Heart left ventricle (tissue), 16 donors: ENCODE results near the gene PRDM15. TPM values are rescaled to one million over a fixed set of nuclear protein-coding genes. Genes with fewer than 3 reads are reported as not detected.

Experiments
- ATAC-seq, 4 donors: fragments of 200-7000 bp; cut with Tn5 transposase; one replicate each; pipeline ENCODE4 v1.9.1; 2020 to 2022; ENCODE audit warnings: moderate library complexity in 4 of 4, mild to moderate bottlenecking in 3 of 4, moderate number of reproducible peaks in 1 of 4
- DNase-seq, 5 donors: peaks; one replicate each; pipeline ENCODE4 v3.0.0-alpha.2; 2020
- H3K27ac ChIP-seq, 12 donors: fragments of 200-600 bp; sonication (generic) in 4 of 12; one replicate each; pipeline versions ENCODE4 v1.5.0 to v1.8.0; 2016 to 2022; ENCODE audit warnings: mild to moderate bottlenecking in 2 of 12
- H3K27me3 ChIP-seq, 9 donors: fragments of 200-600 bp; sonication (generic) in 2 of 9; one replicate each; pipeline versions ENCODE4 v1.5.1 to v1.8.0; 2016 to 2022; ENCODE audit warnings: mild to moderate bottlenecking in 3 of 9
- H3K36me3 ChIP-seq, 9 donors: fragments of 200-600 bp; sonication (generic) in 2 of 9; one replicate each; pipeline versions ENCODE4 v1.5.0 to v1.8.0; 2018 to 2022; ENCODE audit warnings: mild to moderate bottlenecking in 2 of 9
- H3K4me1 ChIP-seq, 12 donors: fragments of 200-600 bp; sonication (generic) in 4 of 12; one replicate each; pipeline versions ENCODE4 v1.5.0 to v1.8.0; 2016 to 2022; ENCODE audit warnings: mild to moderate bottlenecking in 3 of 12
- H3K4me3 ChIP-seq, 12 donors: fragments of 200-600 bp; sonication (generic) in 4 of 12; one replicate each; pipeline versions ENCODE4 v1.5.0 to v1.8.0; 2017 to 2022; ENCODE audit warnings: mild to moderate bottlenecking in 9 of 12, moderate library complexity in 4 of 12
- H3K9me3 ChIP-seq, 12 donors: fragments of 200-600 bp; sonication (generic) in 4 of 12; one replicate each; pipeline versions ENCODE4 v1.5.0 to v1.8.0; 2016 to 2022; ENCODE audit warnings: mild to moderate bottlenecking in 1 of 12
- POLR2A ChIP-seq, 2 donors: fragments of 450-650 bp; IDR thresholded peaks; one replicate each; pipeline ENCODE4 v1.6.1; 2017; ENCODE audit warnings: antibody characterized with exemption in 2 of 2, mild to moderate bottlenecking in 2 of 2, moderate library complexity in 2 of 2
- WGBS, 4 donors: extraction: QIAGEN DNeasy Blood & Tissue Kit in 2 of 4; methylation state at CpG; one replicate each; pipeline versions ENCODE4 v1.1.5 to v1.1.7; 2013 to 2018; 5-methylcytosine and 5-hydroxymethylcytosine counted together
- intact Hi-C, 10 donors: fragments of 100-400 bp; cut with DNase I; formaldehyde crosslinking; loops; one replicate each; pipeline versions ENCODE4 v1.11.1 to v1.14.2; 2022
- polyA plus RNA-seq, 2 donors: library from polyadenylated mRNA; stranded (reverse); fragments of 200-250 nt; gene quantifications; one replicate each; pipeline ENCODE4 v1.2.3, GENCODE V29; 2013
- total RNA-seq, 9 donors: library from RNA; depleted of rRNA in 2 of 9; stranded (reverse); fragments of >200 nt in 2 of 9; fragmentation: NEBNext Ultra II Directional in 3 of 9; extraction: Animal tissue kit (Norgen Biotek cat#: 25700) in 3 of 9; gene quantifications; one replicate each; pipeline versions ENCODE4 v1.1.0 to v1.2.4, GENCODE V29; 2016 to 2023
- TF ChIP-seq, protein P1 (sequence below), 12 donors: fragments of 200-600 bp; sonication (generic) in 4 of 12; IDR thresholded peaks; one replicate each; pipeline versions ENCODE4 v1.5.0 to v1.8.0; 2018 to 2022; ENCODE audit warnings: antibody characterized with exemption in 12 of 12, mild to moderate bottlenecking in 5 of 12
- donor health status: ischemic (EF 13 %, LVEDD 7.1; RV severe dilation, severe dysfunction).
- donor health status: healthy with polysubstance abuse.
- donor health status: DM: no; HTN: yes; CAD: no.
- donor health status: DM: no; HTN: no; CAD: no.
- donor health status: ischemic (EF 25% LVEDD 6.9; RV normal size, moderate dysfunction).
- donor health status: ischemic (EF 25% LVEDD 5.7; RV mildly dilated, moderate dysfunction).
- donor health status: healthy.
- donor health status: DM: yes; HTN: yes; CAD: no.
- donor health status: ischemic (EF 35%, LVEDD 5.7; RV mildly dilated, moderate dysfunction).
- donor health status: nonischemic (EF 11% LVEDD 7.7; RV severe dilation, severe dysfunction).
- donor health status: DM: yes; HTN: yes; CAD: no.
- donor health status: PGD.
- donor health status: ischemic (EF 29% LVEDD 5.4; RV normal size, mild dysfunction).
- donor health status: nonischemic (EF 23%, LVEDD 6.1; RV moderate dilation, normal function).

PRDM15 gene
- total and polyA plus RNA-seq, 11 donors, result 2.1 to 6.3 (median 2.7) TPM

DNA sequence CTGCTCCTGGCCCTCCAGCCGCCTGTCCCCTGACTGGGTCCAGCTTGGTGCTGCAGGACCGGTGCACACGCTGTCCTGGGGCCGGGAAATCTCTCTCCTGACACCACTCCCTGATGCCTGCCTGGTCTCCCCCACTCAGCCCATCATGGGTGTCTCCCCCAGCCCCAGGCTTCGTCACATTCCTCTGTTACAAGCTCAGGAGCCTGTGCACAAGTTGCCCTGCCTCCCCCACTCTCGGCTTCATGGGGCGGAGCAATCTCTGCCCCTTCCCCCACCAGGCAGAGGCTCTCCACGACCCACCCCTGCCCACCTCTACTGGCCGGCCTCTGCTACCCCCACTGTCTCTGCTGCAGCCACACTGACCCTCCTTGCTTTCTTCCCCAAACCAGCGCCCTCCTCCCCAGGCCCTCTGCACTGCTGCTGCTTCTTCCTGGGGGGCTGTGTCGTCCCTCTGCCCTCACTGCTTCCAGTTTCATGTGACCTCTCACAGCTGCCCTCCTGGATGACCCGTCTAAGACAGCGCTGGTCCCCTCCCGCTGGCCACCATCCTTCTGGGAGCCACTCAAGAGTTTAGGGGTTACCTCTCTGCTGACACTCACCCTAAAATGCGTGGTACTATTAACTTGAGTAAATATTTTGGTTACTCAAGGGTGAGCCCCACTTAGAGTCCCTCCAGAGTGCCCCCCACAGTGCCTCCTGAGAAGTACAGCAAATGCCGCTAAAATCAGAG, 106.6 kb downstream of the PRDM15 start:
- WGBS, 4 donors, result 50 to 57% (median 50%) methylated on average over 16 of the region's 16 CpGs
- no peak for TF ChIP-seq POLR2A (IDR thresholded peaks at IDR 0.05)
- TF ChIP-seq, protein P1, sequence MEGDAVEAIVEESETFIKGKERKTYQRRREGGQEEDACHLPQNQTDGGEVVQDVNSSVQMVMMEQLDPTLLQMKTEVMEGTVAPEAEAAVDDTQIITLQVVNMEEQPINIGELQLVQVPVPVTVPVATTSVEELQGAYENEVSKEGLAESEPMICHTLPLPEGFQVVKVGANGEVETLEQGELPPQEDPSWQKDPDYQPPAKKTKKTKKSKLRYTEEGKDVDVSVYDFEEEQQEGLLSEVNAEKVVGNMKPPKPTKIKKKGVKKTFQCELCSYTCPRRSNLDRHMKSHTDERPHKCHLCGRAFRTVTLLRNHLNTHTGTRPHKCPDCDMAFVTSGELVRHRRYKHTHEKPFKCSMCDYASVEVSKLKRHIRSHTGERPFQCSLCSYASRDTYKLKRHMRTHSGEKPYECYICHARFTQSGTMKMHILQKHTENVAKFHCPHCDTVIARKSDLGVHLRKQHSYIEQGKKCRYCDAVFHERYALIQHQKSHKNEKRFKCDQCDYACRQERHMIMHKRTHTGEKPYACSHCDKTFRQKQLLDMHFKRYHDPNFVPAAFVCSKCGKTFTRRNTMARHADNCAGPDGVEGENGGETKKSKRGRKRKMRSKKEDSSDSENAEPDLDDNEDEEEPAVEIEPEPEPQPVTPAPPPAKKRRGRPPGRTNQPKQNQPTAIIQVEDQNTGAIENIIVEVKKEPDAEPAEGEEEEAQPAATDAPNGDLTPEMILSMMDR (IDR thresholded peaks at IDR 0.05), result no peak
- intact Hi-C loops, result loop anchor here in 4 of 10 donors (10.0 kb wide), 2 partner anchors 308 to 488 kb away; no protein-coding TSS in a partner anchor
- no peaks in the 10 kb centered on the region for H3K9me3 ChIP-seq
- ATAC-seq (no peak), DNase-seq (no peak)
- H3K27me3 ChIP-seq, result peaks cover 17 to 80% (median 56%) of the 10 kb centered on the region in 9 donors
- H3K27ac ChIP-seq, result no peak overlapping the region
- H3K4me1 ChIP-seq, result peaks cover 0 to 17% (median 12%) of the 10 kb centered on the region in 12 donors
- H3K4me3 ChIP-seq, result no peak overlapping the region
- no peaks in the 10 kb centered on the region for H3K36me3 ChIP-seq

DNA sequence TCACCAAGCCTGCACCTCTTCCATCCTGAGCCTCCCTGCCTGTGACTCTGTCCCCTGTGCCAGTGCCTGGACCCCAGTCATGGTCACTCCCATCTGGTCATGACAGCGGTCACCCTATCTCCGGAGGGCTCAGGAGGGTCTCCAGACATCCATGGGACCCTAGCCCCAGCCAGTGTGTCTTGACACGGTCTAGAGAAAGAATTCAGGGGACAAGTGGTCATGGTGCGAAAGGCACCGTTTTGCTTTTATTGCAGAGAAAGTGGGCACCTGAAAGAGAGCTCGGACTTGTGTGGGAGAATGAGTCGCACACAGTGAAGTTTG, 107.6 kb downstream of the PRDM15 start:
- no peak for ATAC-seq
- H3K4me3 ChIP-seq, result no peak overlapping the region
- H3K4me1 ChIP-seq, result peaks cover 0 to 26% (median 16%) of the 10 kb centered on the region in 12 donors
- no peak for DNase-seq
- H3K27me3 ChIP-seq, result peaks cover 26 to 89% (median 65%) of the 10 kb centered on the region in 9 donors
- intact Hi-C loops, result loop anchor here in 4 of 10 donors (10.0 kb wide), 2 partner anchors 307 to 487 kb away; no protein-coding TSS in a partner anchor
- TF ChIP-seq, protein P1 (IDR thresholded peaks at IDR 0.05), result no peak
- no peak for TF ChIP-seq POLR2A (IDR thresholded peaks at IDR 0.05)
- 86 to 89% (median 88%) methylated on average over 7 of the region's 7 CpGs for WGBS, 4 donors
- H3K36me3 ChIP-seq, result no peaks in the 10 kb centered on the region
- no peaks in the 10 kb centered on the region for H3K9me3 ChIP-seq
- no peak overlapping the region for H3K27ac ChIP-seq

DNA sequence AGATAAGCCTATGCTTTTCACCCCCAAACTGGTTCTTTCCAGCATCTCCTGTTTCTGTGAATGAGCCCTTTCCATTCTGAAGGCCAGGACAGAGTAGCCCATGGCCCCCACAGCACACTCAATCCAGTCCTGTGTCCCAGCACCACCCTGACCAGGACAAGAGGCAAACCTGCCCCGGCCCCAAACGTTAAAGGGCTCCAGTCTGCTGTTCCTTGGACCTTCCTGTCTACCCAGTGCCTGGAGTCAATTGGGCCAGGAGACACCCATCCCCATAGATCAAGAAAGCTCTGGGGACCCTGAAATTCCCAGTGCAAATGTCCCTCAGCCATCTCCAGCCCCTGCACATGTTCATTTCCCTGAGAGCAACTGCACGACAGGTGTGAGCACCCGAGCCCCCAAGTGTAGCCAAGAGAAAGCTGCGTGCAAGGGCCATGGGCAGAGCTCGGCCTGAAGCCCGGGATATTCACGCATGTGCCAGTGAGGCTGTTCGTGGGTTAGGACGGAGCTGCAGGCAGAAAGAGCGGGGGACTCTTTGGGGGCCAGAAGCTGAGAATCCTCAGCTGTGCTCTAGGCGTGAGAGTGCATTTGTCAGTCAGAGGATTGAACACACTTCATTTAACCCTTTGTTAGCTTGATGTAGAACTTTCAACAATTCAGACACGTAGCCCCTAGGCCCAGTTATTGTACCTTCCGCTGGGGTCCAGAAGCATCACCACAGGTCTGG, 108.1 kb downstream of the PRDM15 start:
- no peaks in the 10 kb centered on the region for H3K9me3 ChIP-seq
- WGBS, 4 donors, result 61 to 74% (median 66%) methylated on average over 8 to 14 of the region's 14 CpGs
- DNase-seq, result no peak
- ATAC-seq, result no peak
- no peaks in the 10 kb centered on the region for H3K36me3 ChIP-seq
- H3K27ac ChIP-seq, result no peak overlapping the region
- no peak overlapping the region for H3K4me3 ChIP-seq
- no peak for TF ChIP-seq POLR2A (IDR thresholded peaks at IDR 0.05)
- TF ChIP-seq, protein P1 (IDR thresholded peaks at IDR 0.05), result no peak
- H3K27me3 ChIP-seq, result peaks cover 32 to 95% (median 70%) of the 10 kb centered on the region in 9 donors
- intact Hi-C loops, result loop anchor here in 4 of 10 donors (10.0 kb wide), 2 partner anchors 306 to 486 kb away; no protein-coding TSS in a partner anchor
- peaks cover 0 to 31% (median 16%) of the 10 kb centered on the region in 12 donors for H3K4me1 ChIP-seq

DNA sequence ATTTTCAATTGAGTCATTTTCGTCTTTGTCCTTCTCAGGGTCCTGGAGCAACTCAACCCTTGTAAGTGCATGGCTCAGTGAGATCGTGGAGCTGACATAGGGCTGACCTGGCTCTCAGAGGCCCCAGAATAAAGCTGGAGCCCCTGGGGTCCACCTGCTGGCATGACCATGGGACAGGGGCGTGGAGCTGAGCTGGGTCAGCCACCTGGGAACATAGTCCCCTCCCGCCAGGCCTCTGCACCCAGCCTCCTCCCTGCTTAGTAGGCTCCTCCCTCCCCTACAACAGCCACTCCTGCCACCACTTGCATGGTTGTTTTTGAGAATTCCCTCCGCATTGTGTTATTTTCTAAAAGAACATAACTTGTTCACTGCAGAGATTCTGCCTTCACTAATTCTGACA, 109.2 kb downstream of the PRDM15 start:
- DNase-seq, result no peak
- Histone ChIP-seq H3K27ac (no peak overlapping the region), H3K36me3 (no peaks in the 10 kb centered on the region), H3K9me3 (no peaks in the 10 kb centered on the region), H3K4me1 (peaks cover 0 to 34% (median 16%) of the 10 kb centered on the region in 12 donors), H3K4me3 (no peak overlapping the region), H3K27me3 (peaks cover 40 to 98% (median 75%) of the 10 kb centered on the region in 9 donors)
- ATAC-seq, result no peak
- 79 to 88% (median 83%) methylated on average over 3 to 5 of the region's 5 CpGs for WGBS, 4 donors
- TF ChIP-seq, protein P1 (IDR thresholded peaks at IDR 0.05), result no peak
- TF ChIP-seq POLR2A (IDR thresholded peaks at IDR 0.05), result no peak
- intact Hi-C loops, result loop anchor here in 4 of 10 donors (10.0 kb wide), 2 partner anchors 305 to 485 kb away; no protein-coding TSS in a partner anchor
